Sigmoid colon (tissue), 4 donors: ENCODE results near the gene PLXNA4.

Experiments used
- POLR2A ChIP-seq, 2 donors: fragments of 450-650 bp; IDR thresholded peaks; one replicate each; pipeline ENCODE4 v1.6.1; 2016; ENCODE audit warnings: antibody characterized with exemption in 2 of 2, mild to moderate bottlenecking in 2 of 2, moderate library complexity in 2 of 2
- POLR2AphosphoS5 ChIP-seq, 4 donors: sonication (generic); formaldehyde crosslinking; IDR thresholded peaks; one replicate each; pipeline ENCODE4 v1.6.1; 2017; ENCODE audit warnings: antibody characterized with exemption in 4 of 4
- TF ChIP-seq, protein P1 (sequence below), 4 experiments: fragments of 450-650 bp in 3 of 4; fragments of 200-600 bp in 1 of 4; IDR thresholded peaks; one replicate each; pipeline ENCODE4 v1.5.1; 2016 to 2019; ENCODE audit warnings: antibody characterized with exemption in 4 of 4, mild to moderate bottlenecking in 3 of 4, moderate library complexity in 2 of 4

DNA sequence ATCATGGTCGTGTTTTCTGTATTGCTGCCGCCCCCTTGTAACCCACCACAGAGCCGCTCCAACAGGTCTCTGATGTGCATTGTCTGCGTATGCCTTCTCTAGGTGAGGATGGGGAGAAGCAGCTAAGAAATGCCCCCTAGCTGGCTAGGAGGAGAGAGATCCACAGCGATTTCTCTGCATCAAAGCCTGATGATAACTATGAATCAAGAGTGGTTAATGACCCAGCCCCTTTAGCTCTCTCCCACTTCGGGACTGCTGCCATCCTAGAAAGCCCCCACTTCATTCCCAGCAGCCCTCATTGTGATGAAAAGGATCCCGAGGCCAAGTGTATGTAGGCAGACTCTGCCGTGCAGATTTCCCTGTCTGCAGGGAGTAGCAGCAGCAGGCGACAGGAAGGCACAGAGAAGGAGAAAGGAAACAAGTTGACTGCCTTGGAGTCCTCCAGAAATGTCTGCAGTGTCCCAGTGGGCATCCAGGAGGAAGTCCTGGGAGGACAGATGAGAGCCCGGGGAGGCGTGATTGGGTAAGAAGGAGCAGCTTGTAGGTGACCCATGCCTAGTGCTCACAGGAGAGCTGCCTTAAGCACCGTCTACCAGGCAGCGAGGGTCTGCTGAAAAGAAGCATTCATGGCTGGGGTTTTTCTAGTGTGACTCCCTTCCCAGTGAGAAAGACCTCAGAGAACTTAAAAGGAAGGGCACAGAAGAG lies 2.9 kb downstream of the PLXNA4 start:
- TF ChIP-seq, protein P1, sequence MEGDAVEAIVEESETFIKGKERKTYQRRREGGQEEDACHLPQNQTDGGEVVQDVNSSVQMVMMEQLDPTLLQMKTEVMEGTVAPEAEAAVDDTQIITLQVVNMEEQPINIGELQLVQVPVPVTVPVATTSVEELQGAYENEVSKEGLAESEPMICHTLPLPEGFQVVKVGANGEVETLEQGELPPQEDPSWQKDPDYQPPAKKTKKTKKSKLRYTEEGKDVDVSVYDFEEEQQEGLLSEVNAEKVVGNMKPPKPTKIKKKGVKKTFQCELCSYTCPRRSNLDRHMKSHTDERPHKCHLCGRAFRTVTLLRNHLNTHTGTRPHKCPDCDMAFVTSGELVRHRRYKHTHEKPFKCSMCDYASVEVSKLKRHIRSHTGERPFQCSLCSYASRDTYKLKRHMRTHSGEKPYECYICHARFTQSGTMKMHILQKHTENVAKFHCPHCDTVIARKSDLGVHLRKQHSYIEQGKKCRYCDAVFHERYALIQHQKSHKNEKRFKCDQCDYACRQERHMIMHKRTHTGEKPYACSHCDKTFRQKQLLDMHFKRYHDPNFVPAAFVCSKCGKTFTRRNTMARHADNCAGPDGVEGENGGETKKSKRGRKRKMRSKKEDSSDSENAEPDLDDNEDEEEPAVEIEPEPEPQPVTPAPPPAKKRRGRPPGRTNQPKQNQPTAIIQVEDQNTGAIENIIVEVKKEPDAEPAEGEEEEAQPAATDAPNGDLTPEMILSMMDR (IDR thresholded peaks at IDR 0.05) = no peak
- TF ChIP-seq POLR2A (IDR thresholded peaks at IDR 0.05) (no peak), POLR2AphosphoS5 (IDR thresholded peaks at IDR 0.05) (no peak)
